H9 (cell line): Measurements from ENCODE around the gene SESN2. TPM values are rescaled to one million over a fixed set of nuclear protein-coding genes. Genes with fewer than 3 reads are reported as not detected.

Experiments used
- DNase-seq: peaks from one replicate; pipeline ENCODE4 v3.0.0-alpha.2; 2017
- H2AFZ ChIP-seq: one replicate; pipeline ENCODE4 v1.6.1; 2013; ENCODE audit warnings: mild to moderate bottlenecking, low read length, control low read depth, moderate library complexity
- H2AK5ac ChIP-seq: 2 replicates; pipeline ENCODE4 v1.6.1; 2013; ENCODE audit warnings: low read length, control low read depth, mixed read lengths; ENCODE audit not compliant: insufficient read length
- H2BK120ac ChIP-seq: one replicate; pipeline ENCODE4 v1.6.1; 2013; ENCODE audit warnings: low read depth, mild to moderate bottlenecking, low read length, control low read depth, inconsistent platforms; ENCODE audit not compliant: poor library complexity, severe bottlenecking
- H2BK12ac ChIP-seq: 2 replicates; pipeline ENCODE4 v1.6.1; 2013; ENCODE audit warnings: low read length, control low read depth, mixed read lengths, low read depth; ENCODE audit not compliant: insufficient read length
- H2BK15ac ChIP-seq: 2 replicates; pipeline ENCODE4 v1.6.1; 2013; ENCODE audit warnings: low read depth, low read length, control low read depth
- H2BK20ac ChIP-seq: one replicate; pipeline ENCODE4 v1.6.1; 2013; ENCODE audit warnings: low read depth, mild to moderate bottlenecking, low read length, control low read depth, inconsistent platforms; ENCODE audit not compliant: poor library complexity, severe bottlenecking
- H2BK5ac ChIP-seq: 2 replicates; pipeline ENCODE4 v1.6.1; 2013; ENCODE audit warnings: low read length, control low read depth, mixed read lengths; ENCODE audit not compliant: insufficient read length
- H3K14ac ChIP-seq: 2 replicates; pipeline ENCODE4 v1.6.1; 2013; ENCODE audit warnings: low read length, control low read depth; ENCODE audit not compliant: insufficient read depth
- H3K18ac ChIP-seq: 2 replicates; pipeline ENCODE4 v1.6.1; 2013; ENCODE audit warnings: low read depth, mild to moderate bottlenecking, mixed read lengths, low read length, control low read depth; ENCODE audit not compliant: insufficient read length
- H3K23ac ChIP-seq: 2 replicates; pipeline ENCODE4 v1.6.1; 2013; ENCODE audit warnings: low read length, control low read depth, mixed read lengths, low read depth; ENCODE audit not compliant: insufficient read length
- H3K23me2 ChIP-seq: 2 replicates; pipeline ENCODE4 v1.6.1; 2013; ENCODE audit warnings: low read depth, mild to moderate bottlenecking, mixed read lengths, low read length, control low read depth; ENCODE audit not compliant: insufficient read length, poor library complexity, severe bottlenecking
- H3K27ac ChIP-seq: 2 replicates; pipeline ENCODE4 v1.5.1; 2013; ENCODE audit warnings: low read length, control low read depth, mixed read lengths, low read depth; ENCODE audit not compliant: insufficient read length
- H3K27me3 ChIP-seq: 2 replicates; pipeline ENCODE4 v1.6.1; 2013; ENCODE audit warnings: low read length, control low read depth, inconsistent platforms; ENCODE audit not compliant: insufficient read depth
- H3K4ac ChIP-seq: 2 replicates; pipeline ENCODE4 v1.6.1; 2013; ENCODE audit warnings: low read depth, mild to moderate bottlenecking, control low read depth, inconsistent platforms, low read length, moderate library complexity
- H3K4me1 ChIP-seq: 2 replicates; pipeline ENCODE4 v1.6.1; 2013; ENCODE audit warnings: low read length, control low read depth, inconsistent platforms; ENCODE audit not compliant: insufficient read depth
- H3K4me2 ChIP-seq: 2 replicates; pipeline ENCODE4 v1.6.1; 2013; ENCODE audit warnings: low read length, control low read depth, mixed read lengths; ENCODE audit not compliant: insufficient read length, insufficient read depth
- H3K56ac ChIP-seq: 2 replicates; pipeline ENCODE4 v1.6.1; 2013; ENCODE audit warnings: low read depth, mild to moderate bottlenecking, mixed read lengths, low read length, control low read depth; ENCODE audit not compliant: insufficient read length
- H3K79me1 ChIP-seq: 2 replicates; pipeline ENCODE4 v1.6.1; 2013; ENCODE audit warnings: low read depth, mild to moderate bottlenecking, moderate library complexity, low read length, control low read depth, inconsistent platforms; ENCODE audit not compliant: insufficient read depth, poor library complexity, severe bottlenecking
- H3K79me2 ChIP-seq: 2 replicates; pipeline ENCODE4 v1.6.1; 2013; ENCODE audit warnings: low read length, control low read depth, inconsistent platforms; ENCODE audit not compliant: insufficient read depth
- H3K9ac ChIP-seq: 2 replicates; pipeline ENCODE4 v1.6.1; 2013; ENCODE audit warnings: low read length, control low read depth, mixed read lengths; ENCODE audit not compliant: insufficient read length; ENCODE audit errors: extremely low read depth
- H3K9me3 ChIP-seq: one replicate; pipeline ENCODE4 v1.6.1; 2013; ENCODE audit warnings: low read depth, low read length, inconsistent platforms; ENCODE audit not compliant: control insufficient read depth
- H3T11ph ChIP-seq: one replicate; pipeline ENCODE4 v1.6.1; 2013; ENCODE audit warnings: mild to moderate bottlenecking, low read length, control low read depth, inconsistent platforms
- H4K20me1 ChIP-seq: one replicate; pipeline ENCODE4 v1.6.1; 2013; ENCODE audit not compliant: control insufficient read depth, insufficient read length, insufficient read depth
- H4K5ac ChIP-seq: 2 replicates; pipeline ENCODE4 v1.6.1; 2013; ENCODE audit warnings: low read depth, mild to moderate bottlenecking, mixed read lengths, low read length, control low read depth; ENCODE audit not compliant: insufficient read length
- H4K8ac ChIP-seq: replicated peaks from 2 replicates; pipeline ENCODE4 v1.6.1; 2013; ENCODE audit warnings: low read length, control low read depth, mixed read lengths, low read depth; ENCODE audit not compliant: insufficient read length
- H4K91ac ChIP-seq: 2 replicates; pipeline ENCODE4 v1.6.1; 2013; ENCODE audit warnings: low read depth, mild to moderate bottlenecking, moderate library complexity, mixed read lengths, low read length, control low read depth; ENCODE audit not compliant: insufficient read length
- H3K27ac Mint-ChIP-seq, 3 experiments: 2 replicates in 2 of 3; 3 replicates in 1 of 3; pipeline ENCODE4 v1.8.0; 2020 to 2021; ENCODE audit warnings: mixed read lengths in 3 of 3, mild to moderate bottlenecking in 1 of 3, moderate library complexity in 1 of 3
- H3K27me3 Mint-ChIP-seq: 2 replicates; pipeline ENCODE4 v1.8.0; 2021; ENCODE audit warnings: low read depth, mild to moderate bottlenecking, moderate library complexity, mixed read lengths
- H3K36me3 Mint-ChIP-seq, 3 experiments: 2 replicates in 2 of 3; 3 replicates in 1 of 3; pipeline ENCODE4 v1.8.0; 2020 to 2021; ENCODE audit warnings: low read depth in 3 of 3, mixed read lengths in 3 of 3; ENCODE audit not compliant: insufficient read depth in 1 of 3
- H3K4me1 Mint-ChIP-seq, 2 experiments: 2 replicates each; pipeline ENCODE4 v1.8.0; 2020; ENCODE audit warnings: mixed read lengths in 2 of 2
- H3K4me3 Mint-ChIP-seq, 2 experiments: 2 replicates in 1 of 2; 3 replicates in 1 of 2; pipeline ENCODE4 v1.8.0; 2020 to 2021; ENCODE audit warnings: mild to moderate bottlenecking in 2 of 2, mixed read lengths in 2 of 2, moderate library complexity in 1 of 2
- H3K9me3 Mint-ChIP-seq, 2 experiments: 2 replicates in 1 of 2; 3 replicates in 1 of 2; pipeline ENCODE4 v1.8.0; 2020; ENCODE audit warnings: mild to moderate bottlenecking in 2 of 2, mixed read lengths in 2 of 2, moderate library complexity in 1 of 2
- CTCF ChIP-seq: fragments of 200-600 bp; sonication (generic); conservative IDR thresholded peaks from 3 replicates; pipeline ENCODE4 v1.8.0; 2021; ENCODE audit warnings: antibody characterized with exemption, mild to moderate bottlenecking
- WGBS: extraction: QIAGEN DNeasy Blood & Tissue Kit; methylation state at CpG from one replicate; pipeline ENCODE4 v1.1.7; 2013; ENCODE audit warnings: missing lambda C conversion rate, low lambda C conversion rate, mixed read lengths; ENCODE audit not compliant: insufficient read length; ENCODE audit errors: extremely low coverage; 5-methylcytosine and 5-hydroxymethylcytosine counted together
- total RNA-seq: library from RNA; stranded (reverse); gene quantifications from 2 replicates; pipeline ENCODE4 v1.2.1, GENCODE V29; 2021

The SESN2 gene
- total RNA-seq, 1 experiment from 2014 or later: 24.6 TPM

- Histone ChIP-seq H3K4ac (no peak overlapping the region), H4K20me1 (no peaks in the 10 kb centered on the region), H3K23me2 (peaks cover 6% of the 10 kb centered on the region), H2BK15ac (no peak overlapping the region), H3K27me3 (no peaks in the 10 kb centered on the region), H2AFZ (no peak overlapping the region), H3K9me3 (no peaks in the 10 kb centered on the region), H3T11ph (no peak overlapping the region), H4K8ac (no peak overlapping the region), H3K4me1 (peaks cover 11% of the 10 kb centered on the region), H2BK120ac (no peak overlapping the region), H3K18ac (no peak overlapping the region), H2BK12ac (no peak overlapping the region), H3K56ac (no peak overlapping the region), H2BK20ac (no peak overlapping the region), H2AK5ac (no peak overlapping the region), H3K14ac (no peak overlapping the region), H3K9ac (no peak overlapping the region), H2BK5ac (no peak overlapping the region), H3K79me2 (peaks cover 40% of the 10 kb centered on the region; the same call in 1 of the 2 replicates), H3K79me1 (peaks cover 7% of the 10 kb centered on the region), H3K27ac (no peak overlapping the region), H3K23ac (no peak overlapping the region), H4K5ac (no peak overlapping the region), H4K91ac (no peak overlapping the region), H3K4me2 (no peak overlapping the region)
- no peaks in the 10 kb centered on the region for H3K9me3 Mint-ChIP-seq
- WGBS: no CpG with 5 or more reads among the region's 8 CpGs
- DNase-seq: no peak
- H3K27me3 Mint-ChIP-seq: no peaks in the 10 kb centered on the region
- H3K4me1 Mint-ChIP-seq: peaks cover 53 to 56% of the 10 kb centered on the region in 2 experiments
- peak overlapping the region; percentile 7 to 91 (median 17); a peak in 3 of 7 replicates for H3K27ac Mint-ChIP-seq
- TF ChIP-seq CTCF: no peak
- H3K4me3 Mint-ChIP-seq: peak overlapping the region in 1 of 2 experiments; percentile 32; a peak in 1 of 5 replicates
- H3K36me3 Mint-ChIP-seq: peaks cover 4 to 17% (median 14%) of the 10 kb centered on the region in 3 experiments; a peak in 6 of 7 replicates
Measured at GRCh38 chr1:28265577-28265976, 6.3 kb downstream of the SESN2 start.
